GM21529 (cell line): ENCODE measurements around the gene NUAK1.

Experiments
- ATAC-seq: cut with Tn5 transposase; IDR thresholded peaks from one replicate; pipeline ENCODE4 v1.9.1; 2021; ENCODE audit not compliant: unreplicated experiment

NUAK1 gene

DNA sequence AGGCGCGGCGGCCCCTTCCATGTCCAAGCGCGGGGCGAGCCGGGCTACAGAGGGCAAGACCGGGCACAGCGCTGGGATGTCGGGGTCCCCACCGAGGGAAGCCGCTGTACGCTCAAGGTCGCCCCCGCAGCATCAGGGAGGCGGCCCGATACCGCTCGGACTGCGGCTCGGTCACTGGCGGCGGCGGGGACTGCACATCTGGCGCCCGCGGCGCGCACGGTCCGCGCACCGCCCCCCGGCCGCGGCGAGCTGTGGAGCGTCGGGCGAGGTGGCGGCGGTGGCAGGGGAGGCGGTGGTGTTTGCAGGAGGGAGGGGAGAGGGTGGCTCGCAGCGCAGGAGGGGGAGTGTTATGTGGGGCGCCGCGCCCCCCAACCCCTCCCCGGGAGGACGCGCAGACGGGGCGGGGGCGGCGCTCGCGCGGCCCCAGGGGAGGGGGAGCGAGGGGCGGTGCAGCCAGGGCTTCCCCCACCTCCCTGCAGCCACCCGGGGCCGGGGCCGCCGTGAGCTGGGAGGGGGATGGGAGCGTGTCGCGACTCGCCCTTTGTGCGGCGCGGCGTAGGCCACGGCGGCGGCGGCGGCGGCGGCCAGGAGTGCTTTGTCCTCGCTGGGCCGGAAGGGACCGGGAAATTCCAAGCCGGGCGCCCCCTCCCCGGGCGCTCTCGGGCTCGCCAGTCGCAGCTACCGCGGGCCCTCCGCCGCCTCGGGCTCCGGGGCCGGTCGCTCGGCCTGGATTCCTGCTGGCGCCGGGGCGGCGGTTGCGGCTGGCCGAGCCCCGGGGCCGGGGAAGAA is at the start of gene NUAK1:
Gene NUAK1, minus strand, starts transcription at position 322 of the 789 bp plus-strand sequence. Its CDS starts 301 bp downstream, at position 21.
- ATAC-seq = no peak

GRCh38 chr12:106188256-106188655 is 49.5 kb upstream of the NUAK1 start:
- ATAC-seq = no peak

GRCh38 chr12:106187842-106188241 is 49.1 kb upstream of the NUAK1 start:
- no peak for ATAC-seq

- no peak for ATAC-seq
These were observed 48.5 kb upstream of the NUAK1 start for GRCh38 chr12:106187155-106187789.

DNA sequence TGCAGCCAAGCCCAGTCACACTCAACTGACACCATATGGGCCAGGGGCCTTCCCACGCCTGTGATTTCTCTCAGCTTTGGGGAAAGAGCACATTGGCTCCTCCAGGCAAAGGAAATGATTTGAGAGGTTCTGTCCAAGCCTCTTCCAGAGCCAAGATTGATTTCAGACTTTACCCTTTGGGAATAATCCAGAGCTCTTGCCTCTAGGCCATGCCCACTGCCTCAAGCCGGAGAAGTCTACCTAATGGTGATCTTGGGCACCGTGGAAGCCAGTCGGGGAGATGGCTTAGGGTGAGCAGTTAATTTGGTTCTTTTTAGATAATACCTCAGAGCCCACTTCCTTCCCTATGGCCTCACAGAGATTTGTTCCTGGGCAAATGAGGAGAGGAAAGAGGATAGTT is 45.0 kb upstream of the NUAK1 start:
- no peak for ATAC-seq

GRCh38 chr12:106181401-106182114 is 42.8 kb upstream of the NUAK1 start:
- ATAC-seq = no peak

- ATAC-seq = no peak
These were observed 40.3 kb upstream of the NUAK1 start for GRCh38 chr12:106179086-106179485.

GRCh38 chr12:106178562-106178961 is 39.8 kb upstream of the NUAK1 start:
- no peak for ATAC-seq

GRCh38 chr12:106176560-106176959 is 37.8 kb upstream of the NUAK1 start:
- no peak for ATAC-seq

GRCh38 chr12:106174876-106175275 is 36.1 kb upstream of the NUAK1 start:
- ATAC-seq = no peak

GRCh38 chr12:106173442-106173841 is 34.7 kb upstream of the NUAK1 start:
- no peak for ATAC-seq

GRCh38 chr12:106171117-106171750 is 32.5 kb upstream of the NUAK1 start:
- no peak for ATAC-seq

DNA sequence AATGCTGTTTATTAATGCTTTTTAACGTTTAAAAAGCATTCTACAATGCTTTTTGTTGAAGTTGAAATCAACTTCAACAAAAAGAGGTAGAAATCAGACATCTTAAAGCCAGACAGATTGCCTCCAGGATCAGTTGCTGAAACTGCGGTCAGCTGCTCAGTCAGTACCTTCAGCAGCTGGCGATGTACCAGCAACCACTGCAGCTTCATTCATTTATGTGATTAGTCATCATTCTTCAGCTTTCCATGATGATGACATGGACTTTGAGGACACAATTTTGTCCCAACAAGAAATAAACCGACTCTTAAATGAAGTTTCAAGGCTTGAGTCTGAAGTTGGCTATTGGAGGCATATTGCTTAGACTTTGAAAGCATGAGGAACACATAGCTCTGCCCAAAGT is 31.5 kb upstream of the NUAK1 start:
- ATAC-seq = no peak

DNA sequence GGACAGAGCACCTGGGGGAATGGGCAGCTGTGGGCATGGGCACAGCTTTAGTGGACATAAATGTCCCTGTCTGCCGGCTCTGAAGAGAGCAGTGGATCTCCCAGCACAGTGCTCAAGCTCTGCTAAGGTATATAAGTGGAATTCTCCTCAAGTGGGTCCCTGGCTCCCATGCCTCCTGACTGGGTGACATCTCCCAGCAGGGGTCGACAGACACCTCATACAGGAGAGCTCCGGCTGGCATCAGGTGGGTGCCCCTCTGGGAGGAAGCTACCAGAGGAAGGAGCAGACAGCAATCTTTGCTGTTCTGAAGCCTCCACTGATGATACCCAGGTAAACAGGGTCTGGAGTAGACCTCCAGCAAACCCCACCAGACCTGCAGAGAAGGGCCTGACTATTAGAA is 25.0 kb upstream of the NUAK1 start:
- no peak for ATAC-seq

- no peak for ATAC-seq
These were observed 22.7 kb upstream of the NUAK1 start for GRCh38 chr12:106161491-106161890.

DNA sequence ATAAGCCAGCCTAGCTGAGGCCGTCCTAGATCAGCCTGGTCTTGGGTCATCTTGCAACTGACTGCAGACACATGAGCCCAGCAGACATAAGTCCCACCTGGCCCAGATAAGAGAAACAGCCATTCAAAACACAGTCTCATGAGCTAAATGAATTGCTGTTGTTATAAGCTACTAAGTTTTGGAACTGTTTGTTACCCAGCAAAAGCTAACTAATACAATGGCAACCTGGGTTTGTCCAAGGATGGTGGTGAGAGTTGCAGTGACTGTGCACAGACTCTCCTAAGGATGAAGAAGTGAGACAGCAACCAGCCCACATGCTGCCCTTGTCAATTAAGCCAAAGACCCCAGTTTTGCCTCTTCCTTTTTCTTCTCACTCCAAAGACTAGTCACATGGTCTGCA is 22.2 kb upstream of the NUAK1 start:
- ATAC-seq = no peak

DNA sequence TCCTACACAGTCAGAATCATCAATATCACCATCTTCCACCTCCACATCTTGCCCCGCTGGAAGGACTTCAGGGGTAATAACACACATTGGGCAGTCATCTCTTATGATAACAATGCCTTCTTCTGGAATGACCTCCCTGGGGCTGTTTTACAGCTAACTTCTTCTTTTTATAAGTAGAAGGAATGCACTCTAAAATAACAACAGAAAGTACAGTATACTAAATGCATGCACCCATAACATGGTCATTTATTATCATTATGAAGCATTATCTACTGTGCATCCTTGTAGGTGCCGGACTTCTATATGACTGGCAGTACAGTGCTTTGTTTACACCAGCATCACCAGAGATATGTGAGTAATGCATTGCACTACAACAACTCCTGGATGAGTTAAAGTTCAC is 19.0 kb upstream of the NUAK1 start:
- ATAC-seq = no peak

GRCh38 chr12:106154751-106155273 is 16.1 kb upstream of the NUAK1 start:
- ATAC-seq = no peak

- ATAC-seq = no peak
These were observed 13.6 kb upstream of the NUAK1 start for GRCh38 chr12:106152334-106152733.

- ATAC-seq = no peak
These were observed 11.8 kb upstream of the NUAK1 start for GRCh38 chr12:106150555-106150954.

- ATAC-seq = no peak
These were observed 10.5 kb upstream of the NUAK1 start for GRCh38 chr12:106149096-106149784.
